Nephron (organoid): ENCODE results near the gene SPOCK2.

Experiments used
- H3K27ac Mint-ChIP-seq, 3 experiments: 2 replicates each; pipeline ENCODE4 v1.8.0; 2020; ENCODE audit warnings: mixed read lengths in 3 of 3, mild to moderate bottlenecking in 2 of 3, moderate library complexity in 1 of 3
- H3K27me3 Mint-ChIP-seq: 2 replicates; pipeline ENCODE4 v1.8.0; 2021; ENCODE audit warnings: low read depth, mild to moderate bottlenecking, moderate library complexity, mixed read lengths
- H3K36me3 Mint-ChIP-seq: 2 replicates; pipeline ENCODE4 v1.8.0; 2020; ENCODE audit warnings: low read depth, mixed read lengths
- H3K4me1 Mint-ChIP-seq: 2 replicates; pipeline ENCODE4 v1.8.0; 2020; ENCODE audit warnings: mixed read lengths
- H3K4me3 Mint-ChIP-seq, 3 experiments: 2 replicates each; pipeline ENCODE4 v1.8.0; 2020; ENCODE audit warnings: mild to moderate bottlenecking in 3 of 3, mixed read lengths in 3 of 3, moderate library complexity in 2 of 3
- H3K9me3 Mint-ChIP-seq: 2 replicates; pipeline ENCODE4 v1.8.0; 2020; ENCODE audit warnings: mixed read lengths
- CTCF ChIP-seq, 3 experiments: fragments of 200-600 bp; sonication (generic); IDR thresholded peaks; one replicate each; pipeline ENCODE4 v1.5.0; 2021; ENCODE audit warnings: antibody characterized with exemption in 3 of 3; ENCODE audit not compliant: unreplicated experiment in 3 of 3

The SPOCK2 gene

GRCh38 chr10:72094574-72094973, 6.2 kb upstream of the SPOCK2 start:
- peaks cover 28% of the 10 kb centered on the region for H3K4me1 Mint-ChIP-seq

GRCh38 chr10:72093450-72093849, 5.1 kb upstream of the SPOCK2 start:
- Mint-ChIP-seq H3K9me3 (no peaks in the 10 kb centered on the region), H3K36me3 (peaks cover 33% of the 10 kb centered on the region), H3K4me3 (no peak overlapping the region)

More at GRCh38 chr10:72094574-72094973, 6.2 kb upstream of the SPOCK2 start:
- no peak overlapping the region for H3K4me3 Mint-ChIP-seq
- peaks cover 42% of the 10 kb centered on the region for H3K36me3 Mint-ChIP-seq
- peaks cover 12% of the 10 kb centered on the region for H3K27me3 Mint-ChIP-seq
- no peak for TF ChIP-seq CTCF (IDR thresholded peaks at IDR 0.05; ENCODE audit: unreplicated experiment in 3 of 3)
- H3K27ac Mint-ChIP-seq, result peak overlapping the region in 2 of 3 experiments; percentile 68 to 81
- H3K9me3 Mint-ChIP-seq, result no peaks in the 10 kb centered on the region

GRCh38 chr10:72092987-72093386, 4.6 kb upstream of the SPOCK2 start:
- no peak overlapping the region for H3K27ac Mint-ChIP-seq
- H3K36me3 Mint-ChIP-seq, result peaks cover 31% of the 10 kb centered on the region
- no peak for TF ChIP-seq CTCF (IDR thresholded peaks at IDR 0.05; ENCODE audit: unreplicated experiment in 3 of 3)
- no peak overlapping the region for H3K4me3 Mint-ChIP-seq
- peaks cover 43% of the 10 kb centered on the region for H3K4me1 Mint-ChIP-seq
- H3K27me3 Mint-ChIP-seq, result peaks cover 28% of the 10 kb centered on the region
- no peaks in the 10 kb centered on the region for H3K9me3 Mint-ChIP-seq

More at GRCh38 chr10:72093450-72093849, 5.1 kb upstream of the SPOCK2 start:
- Mint-ChIP-seq H3K27me3 (peaks cover 23% of the 10 kb centered on the region), H3K27ac (no peak overlapping the region), H3K4me1 (peaks cover 39% of the 10 kb centered on the region)
- TF ChIP-seq CTCF (IDR thresholded peaks at IDR 0.05; ENCODE audit: unreplicated experiment in 3 of 3), result no peak

- H3K27ac Mint-ChIP-seq, result peak overlapping the region in 2 of 3 experiments; percentile 21 to 32
- no peaks in the 10 kb centered on the region for H3K9me3 Mint-ChIP-seq
- H3K36me3 Mint-ChIP-seq, result peaks cover 24% of the 10 kb centered on the region
- H3K27me3 Mint-ChIP-seq, result peaks cover 30% of the 10 kb centered on the region
- no peak overlapping the region for H3K4me3 Mint-ChIP-seq
- no peak for TF ChIP-seq CTCF (IDR thresholded peaks at IDR 0.05; ENCODE audit: unreplicated experiment in 3 of 3)
- H3K4me1 Mint-ChIP-seq, result peaks cover 36% of the 10 kb centered on the region
Observed at GRCh38 chr10:72092171-72092924, 4.0 kb upstream of the SPOCK2 start.

GRCh38 chr10:72090326-72090725, 2.0 kb upstream of the SPOCK2 start:
- TF ChIP-seq CTCF (IDR thresholded peaks at IDR 0.05; ENCODE audit: unreplicated experiment in 3 of 3), result no peak
- H3K27ac Mint-ChIP-seq, result peak overlapping the region; percentile 83 to 96 (median 89)
- no peak overlapping the region for H3K4me3 Mint-ChIP-seq
- peaks cover 47% of the 10 kb centered on the region for H3K27me3 Mint-ChIP-seq
- H3K4me1 Mint-ChIP-seq, result peaks cover 33% of the 10 kb centered on the region
- H3K9me3 Mint-ChIP-seq, result no peaks in the 10 kb centered on the region
- peaks cover 10% of the 10 kb centered on the region for H3K36me3 Mint-ChIP-seq

GRCh38 chr10:72089618-72090017, 1.3 kb upstream of the SPOCK2 start:
- H3K27me3 Mint-ChIP-seq, result peaks cover 55% of the 10 kb centered on the region
- H3K36me3 Mint-ChIP-seq, result peaks cover 8% of the 10 kb centered on the region
- H3K4me1 Mint-ChIP-seq, result peaks cover 33% of the 10 kb centered on the region
- peak overlapping the region; percentile 83 to 96 (median 89) for H3K27ac Mint-ChIP-seq
- H3K4me3 Mint-ChIP-seq, result peak overlapping the region; percentile 54 to 71 (median 68)
- no peak for TF ChIP-seq CTCF (IDR thresholded peaks at IDR 0.05; ENCODE audit: unreplicated experiment in 3 of 3)
- no peaks in the 10 kb centered on the region for H3K9me3 Mint-ChIP-seq
